HG03521 (cell line): ENCODE results near the gene PCYT1A.

Experiments
- ATAC-seq: cut with Tn5 transposase; IDR thresholded peaks from one replicate; pipeline ENCODE4 v1.9.1; 2021; ENCODE audit warnings: mild to moderate bottlenecking, moderate library complexity; ENCODE audit not compliant: unreplicated experiment

Gene PCYT1A

GRCh38 chr3:196238612-196239560 is 48.6 kb downstream of the PCYT1A start:
- ATAC-seq, result no peak

- no peak for ATAC-seq
These were observed 50.3 kb downstream of the PCYT1A start for GRCh38 chr3:196237203-196237602.

- no peak for ATAC-seq
These were observed 51.3 kb downstream of the PCYT1A start for GRCh38 chr3:196236223-196236622.

- no peak for ATAC-seq
These were observed 51.9 kb downstream of the PCYT1A start for GRCh38 chr3:196235452-196236122.

GRCh38 chr3:196232882-196233251 is 54.7 kb downstream of the PCYT1A start:
- no peak for ATAC-seq

GRCh38 chr3:196232154-196232881 is 55.2 kb downstream of the PCYT1A start:
- no peak for ATAC-seq

GRCh38 chr3:196227629-196228493 is 59.7 kb downstream of the PCYT1A start:
- no peak for ATAC-seq

- no peak for ATAC-seq
These were observed 60.4 kb downstream of the PCYT1A start for GRCh38 chr3:196227121-196227561.

- no peak for ATAC-seq
These were observed 61.7 kb downstream of the PCYT1A start for GRCh38 chr3:196225763-196226364.

- no peak for ATAC-seq
These were observed 62.4 kb downstream of the PCYT1A start for GRCh38 chr3:196225086-196225485.

- no peak for ATAC-seq
These were observed 64.5 kb downstream of the PCYT1A start for GRCh38 chr3:196222876-196223595.

- ATAC-seq, result no peak
These were observed 66.5 kb downstream of the PCYT1A start for GRCh38 chr3:196220991-196221390.

- no peak for ATAC-seq
These were observed 66.9 kb downstream of the PCYT1A start for GRCh38 chr3:196220587-196220986.

GRCh38 chr3:196219970-196220311 is 67.6 kb downstream of the PCYT1A start:
- ATAC-seq, result no peak

- ATAC-seq, result peak; percentile 59
These were observed 68.1 kb downstream of the PCYT1A start for GRCh38 chr3:196219194-196219969.

- no peak for ATAC-seq
These were observed 69.3 kb downstream of the PCYT1A start for GRCh38 chr3:196218155-196218712.

- ATAC-seq, result no peak
These were observed 70.0 kb downstream of the PCYT1A start for GRCh38 chr3:196217307-196218154.
